ENCODE data around the gene MEGF11.

MEGF11 gene

GRCh38 chr15:65896236-65896635 lies 357.3 kb downstream of the MEGF11 start:
- H3K27ac ChIP-seq: no peak overlapping the region
- no peaks in the 10 kb centered on the region for H3K27me3 ChIP-seq (ENCODE audit: control insufficient read depth, insufficient read depth, low read length)
- no peaks in the 10 kb centered on the region for H3K4me1 ChIP-seq
- H2AFZ ChIP-seq: no peak overlapping the region
- no peaks in the 10 kb centered on the region for H3K36me3 ChIP-seq (ENCODE audit: control insufficient read depth, insufficient read depth, low read length)
- H3K4me2 ChIP-seq (ENCODE audit: low read length): no peak overlapping the region
- no peak overlapping the region for H3K9ac ChIP-seq
- no peaks in the 10 kb centered on the region for H3K79me2 ChIP-seq
- H3K4me3 ChIP-seq (ENCODE audit: low read depth, low read length): no peak overlapping the region
- H3K9me3 ChIP-seq (ENCODE audit: control insufficient read depth, low read length): no peaks in the 10 kb centered on the region
- TF ChIP-seq CTCF (IDR thresholded peaks at IDR 0.05): no peak

- TF ChIP-seq CTCF (IDR thresholded peaks at IDR 0.05): no peak
- H3K9ac ChIP-seq: no peak overlapping the region
- H3K4me2 ChIP-seq (ENCODE audit: low read length): no peak overlapping the region
- H2AFZ ChIP-seq: no peak overlapping the region
- H3K27ac ChIP-seq: no peak overlapping the region
- H3K27me3 ChIP-seq (ENCODE audit: control insufficient read depth, insufficient read depth, low read length): no peaks in the 10 kb centered on the region
- no peaks in the 10 kb centered on the region for H3K9me3 ChIP-seq (ENCODE audit: control insufficient read depth, low read length)
- no peaks in the 10 kb centered on the region for H3K4me1 ChIP-seq
- no peaks in the 10 kb centered on the region for H3K79me2 ChIP-seq
- H3K4me3 ChIP-seq (ENCODE audit: low read depth, low read length): no peak overlapping the region
- no peaks in the 10 kb centered on the region for H3K36me3 ChIP-seq (ENCODE audit: control insufficient read depth, insufficient read depth, low read length)
Observed at GRCh38 chr15:65893060-65893459, 360.5 kb downstream of the MEGF11 start.

GRCh38 chr15:65888981-65889380 lies 364.6 kb downstream of the MEGF11 start:
- Histone ChIP-seq H3K9ac (no peak overlapping the region), H3K4me3 (ENCODE audit: low read depth, low read length) (no peak overlapping the region), H3K27me3 (ENCODE audit: control insufficient read depth, insufficient read depth, low read length) (no peaks in the 10 kb centered on the region), H3K9me3 (ENCODE audit: control insufficient read depth, low read length) (no peaks in the 10 kb centered on the region), H3K4me2 (ENCODE audit: low read length) (no peak overlapping the region), H3K36me3 (ENCODE audit: control insufficient read depth, insufficient read depth, low read length) (no peaks in the 10 kb centered on the region), H3K27ac (no peak overlapping the region), H2AFZ (no peak overlapping the region), H3K4me1 (no peaks in the 10 kb centered on the region), H3K79me2 (peaks cover 3% of the 10 kb centered on the region)
- TF ChIP-seq CTCF (IDR thresholded peaks at IDR 0.05): no peak

- Histone ChIP-seq H3K79me2 (peaks cover 3% of the 10 kb centered on the region), H3K4me3 (ENCODE audit: low read depth, low read length) (no peak overlapping the region), H3K36me3 (ENCODE audit: control insufficient read depth, insufficient read depth, low read length) (no peaks in the 10 kb centered on the region), H3K4me1 (no peaks in the 10 kb centered on the region), H3K27ac (no peak overlapping the region), H3K27me3 (ENCODE audit: control insufficient read depth, insufficient read depth, low read length) (no peaks in the 10 kb centered on the region), H3K9me3 (ENCODE audit: control insufficient read depth, low read length) (no peaks in the 10 kb centered on the region), H2AFZ (no peak overlapping the region), H3K9ac (no peak overlapping the region), H3K4me2 (ENCODE audit: low read length) (no peak overlapping the region)
- TF ChIP-seq CTCF (IDR thresholded peaks at IDR 0.05): no peak
Observed at GRCh38 chr15:65887565-65887964, 366.0 kb downstream of the MEGF11 start.

GRCh38 chr15:65885668-65886218 lies 367.8 kb downstream of the MEGF11 start:
- no peak overlapping the region for H3K9ac ChIP-seq
- H3K79me2 ChIP-seq: peaks cover 3% of the 10 kb centered on the region
- no peaks in the 10 kb centered on the region for H3K36me3 ChIP-seq (ENCODE audit: control insufficient read depth, insufficient read depth, low read length)
- no peak overlapping the region for H3K4me3 ChIP-seq (ENCODE audit: low read depth, low read length)
- no peaks in the 10 kb centered on the region for H3K4me1 ChIP-seq
- no peaks in the 10 kb centered on the region for H3K27me3 ChIP-seq (ENCODE audit: control insufficient read depth, insufficient read depth, low read length)
- no peak overlapping the region for H3K27ac ChIP-seq
- H2AFZ ChIP-seq: no peak overlapping the region
- H3K9me3 ChIP-seq (ENCODE audit: control insufficient read depth, low read length): no peaks in the 10 kb centered on the region
- H3K4me2 ChIP-seq (ENCODE audit: low read length): no peak overlapping the region
- no peak for TF ChIP-seq CTCF (IDR thresholded peaks at IDR 0.05)

Measured in parathyroid adenoma (tissue), 2 donors.